ENCODE data around the gene NEU2. TPM values are rescaled to one million over a fixed set of nuclear protein-coding genes. Genes with fewer than 3 reads are reported as not detected.
A peak's percentile ranks its signal among the peaks of the same experiment; 100 is the strongest.

Gene NEU2
- total and polyA plus RNA-seq, 2 of the 13 experiments (the other 11 are each of a cell fraction or from before 2014, with no cell fraction given): not detected

DNA sequence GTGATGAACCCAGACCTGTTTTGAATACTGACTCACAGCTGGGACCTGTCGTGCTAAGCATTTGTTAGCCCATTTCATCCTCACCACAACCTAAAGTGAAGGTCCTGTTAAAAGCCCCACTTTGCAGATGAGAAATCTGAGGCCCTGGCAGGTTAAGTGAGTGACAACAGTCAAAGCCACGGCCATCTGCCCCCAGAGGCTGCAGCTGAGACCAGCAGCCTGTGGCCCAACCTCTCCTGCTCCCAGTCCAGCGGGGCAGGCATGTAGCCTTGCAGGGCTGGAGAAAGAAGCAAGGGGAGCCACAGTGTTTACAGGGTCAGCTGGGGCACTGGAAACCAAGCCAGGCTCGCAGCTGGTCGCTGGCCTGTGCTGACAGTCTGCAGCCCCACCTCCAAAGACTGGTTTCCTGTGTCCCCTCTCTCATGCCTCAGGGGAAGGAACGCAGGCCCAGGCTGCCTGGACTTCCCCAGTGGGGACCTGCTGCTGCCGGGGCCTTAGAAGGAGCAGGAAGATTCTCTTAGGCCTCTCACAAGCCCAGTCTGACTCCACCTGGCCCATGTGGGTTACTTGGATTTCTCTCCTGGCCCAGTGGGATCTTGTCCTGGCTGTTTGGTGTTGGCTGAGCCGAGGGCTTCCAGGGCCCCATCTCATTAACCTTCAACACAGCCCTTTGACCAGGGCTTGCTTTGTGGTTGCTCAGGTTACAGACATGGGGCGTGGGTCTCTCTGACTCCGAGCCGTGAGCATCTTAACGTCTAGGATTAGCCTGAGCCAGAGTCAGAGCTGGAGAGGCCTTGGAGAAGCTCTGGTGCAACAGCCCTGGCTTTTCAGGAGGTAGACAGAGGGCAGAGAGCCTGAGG lies 29.3 kb downstream of the NEU2 start (continued):
- TF ChIP-seq, protein P1, sequence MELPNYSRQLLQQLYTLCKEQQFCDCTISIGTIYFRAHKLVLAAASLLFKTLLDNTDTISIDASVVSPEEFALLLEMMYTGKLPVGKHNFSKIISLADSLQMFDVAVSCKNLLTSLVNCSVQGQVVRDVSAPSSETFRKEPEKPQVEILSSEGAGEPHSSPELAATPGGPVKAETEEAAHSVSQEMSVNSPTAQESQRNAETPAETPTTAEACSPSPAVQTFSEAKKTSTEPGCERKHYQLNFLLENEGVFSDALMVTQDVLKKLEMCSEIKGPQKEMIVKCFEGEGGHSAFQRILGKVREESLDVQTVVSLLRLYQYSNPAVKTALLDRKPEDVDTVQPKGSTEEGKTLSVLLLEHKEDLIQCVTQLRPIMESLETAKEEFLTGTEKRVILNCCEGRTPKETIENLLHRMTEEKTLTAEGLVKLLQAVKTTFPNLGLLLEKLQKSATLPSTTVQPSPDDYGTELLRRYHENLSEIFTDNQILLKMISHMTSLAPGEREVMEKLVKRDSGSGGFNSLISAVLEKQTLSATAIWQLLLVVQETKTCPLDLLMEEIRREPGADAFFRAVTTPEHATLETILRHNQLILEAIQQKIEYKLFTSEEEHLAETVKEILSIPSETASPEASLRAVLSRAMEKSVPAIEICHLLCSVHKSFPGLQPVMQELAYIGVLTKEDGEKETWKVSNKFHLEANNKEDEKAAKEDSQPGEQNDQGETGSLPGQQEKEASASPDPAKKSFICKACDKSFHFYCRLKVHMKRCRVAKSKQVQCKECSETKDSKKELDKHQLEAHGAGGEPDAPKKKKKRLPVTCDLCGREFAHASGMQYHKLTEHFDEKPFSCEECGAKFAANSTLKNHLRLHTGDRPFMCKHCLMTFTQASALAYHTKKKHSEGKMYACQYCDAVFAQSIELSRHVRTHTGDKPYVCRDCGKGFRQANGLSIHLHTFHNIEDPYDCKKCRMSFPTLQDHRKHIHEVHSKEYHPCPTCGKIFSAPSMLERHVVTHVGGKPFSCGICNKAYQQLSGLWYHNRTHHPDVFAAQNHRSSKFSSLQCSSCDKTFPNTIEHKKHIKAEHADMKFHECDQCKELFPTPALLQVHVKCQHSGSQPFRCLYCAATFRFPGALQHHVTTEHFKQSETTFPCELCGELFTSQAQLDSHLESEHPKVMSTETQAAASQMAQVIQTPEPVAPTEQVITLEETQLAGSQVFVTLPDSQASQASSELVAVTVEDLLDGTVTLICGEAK (IDR thresholded peaks at IDR 0.05): no peak
- TF ChIP-seq, protein P1 (CRISPR knock-in tag; IDR thresholded peaks at IDR 0.05): peak; percentile 82
- TF ChIP-seq, protein P2, sequence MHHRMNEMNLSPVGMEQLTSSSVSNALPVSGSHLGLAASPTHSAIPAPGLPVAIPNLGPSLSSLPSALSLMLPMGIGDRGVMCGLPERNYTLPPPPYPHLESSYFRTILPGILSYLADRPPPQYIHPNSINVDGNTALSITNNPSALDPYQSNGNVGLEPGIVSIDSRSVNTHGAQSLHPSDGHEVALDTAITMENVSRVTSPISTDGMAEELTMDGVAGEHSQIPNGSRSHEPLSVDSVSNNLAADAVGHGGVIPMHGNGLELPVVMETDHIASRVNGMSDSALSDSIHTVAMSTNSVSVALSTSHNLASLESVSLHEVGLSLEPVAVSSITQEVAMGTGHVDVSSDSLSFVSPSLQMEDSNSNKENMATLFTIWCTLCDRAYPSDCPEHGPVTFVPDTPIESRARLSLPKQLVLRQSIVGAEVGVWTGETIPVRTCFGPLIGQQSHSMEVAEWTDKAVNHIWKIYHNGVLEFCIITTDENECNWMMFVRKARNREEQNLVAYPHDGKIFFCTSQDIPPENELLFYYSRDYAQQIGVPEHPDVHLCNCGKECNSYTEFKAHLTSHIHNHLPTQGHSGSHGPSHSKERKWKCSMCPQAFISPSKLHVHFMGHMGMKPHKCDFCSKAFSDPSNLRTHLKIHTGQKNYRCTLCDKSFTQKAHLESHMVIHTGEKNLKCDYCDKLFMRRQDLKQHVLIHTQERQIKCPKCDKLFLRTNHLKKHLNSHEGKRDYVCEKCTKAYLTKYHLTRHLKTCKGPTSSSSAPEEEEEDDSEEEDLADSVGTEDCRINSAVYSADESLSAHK (CRISPR knock-in tag; IDR thresholded peaks at IDR 0.05; ENCODE audit: borderline replicate concordance): no peak
- TF ChIP-seq HMGA1 (CRISPR knock-in tag; conservative IDR thresholded peaks at IDR 0.05): no peak
- no peak for TF ChIP-seq CREB1 (IDR thresholded peaks at IDR 0.05)
- no peak for TF ChIP-seq CREB1 (CRISPR knock-in tag; IDR thresholded peaks at IDR 0.05)
- TF ChIP-seq, protein P3, sequence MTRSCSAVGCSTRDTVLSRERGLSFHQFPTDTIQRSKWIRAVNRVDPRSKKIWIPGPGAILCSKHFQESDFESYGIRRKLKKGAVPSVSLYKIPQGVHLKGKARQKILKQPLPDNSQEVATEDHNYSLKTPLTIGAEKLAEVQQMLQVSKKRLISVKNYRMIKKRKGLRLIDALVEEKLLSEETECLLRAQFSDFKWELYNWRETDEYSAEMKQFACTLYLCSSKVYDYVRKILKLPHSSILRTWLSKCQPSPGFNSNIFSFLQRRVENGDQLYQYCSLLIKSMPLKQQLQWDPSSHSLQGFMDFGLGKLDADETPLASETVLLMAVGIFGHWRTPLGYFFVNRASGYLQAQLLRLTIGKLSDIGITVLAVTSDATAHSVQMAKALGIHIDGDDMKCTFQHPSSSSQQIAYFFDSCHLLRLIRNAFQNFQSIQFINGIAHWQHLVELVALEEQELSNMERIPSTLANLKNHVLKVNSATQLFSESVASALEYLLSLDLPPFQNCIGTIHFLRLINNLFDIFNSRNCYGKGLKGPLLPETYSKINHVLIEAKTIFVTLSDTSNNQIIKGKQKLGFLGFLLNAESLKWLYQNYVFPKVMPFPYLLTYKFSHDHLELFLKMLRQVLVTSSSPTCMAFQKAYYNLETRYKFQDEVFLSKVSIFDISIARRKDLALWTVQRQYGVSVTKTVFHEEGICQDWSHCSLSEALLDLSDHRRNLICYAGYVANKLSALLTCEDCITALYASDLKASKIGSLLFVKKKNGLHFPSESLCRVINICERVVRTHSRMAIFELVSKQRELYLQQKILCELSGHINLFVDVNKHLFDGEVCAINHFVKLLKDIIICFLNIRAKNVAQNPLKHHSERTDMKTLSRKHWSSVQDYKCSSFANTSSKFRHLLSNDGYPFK (CRISPR knock-in tag; IDR thresholded peaks at IDR 0.05; ENCODE audit: borderline replicate concordance): peak; percentile 79
- TF ChIP-seq, protein P4, sequence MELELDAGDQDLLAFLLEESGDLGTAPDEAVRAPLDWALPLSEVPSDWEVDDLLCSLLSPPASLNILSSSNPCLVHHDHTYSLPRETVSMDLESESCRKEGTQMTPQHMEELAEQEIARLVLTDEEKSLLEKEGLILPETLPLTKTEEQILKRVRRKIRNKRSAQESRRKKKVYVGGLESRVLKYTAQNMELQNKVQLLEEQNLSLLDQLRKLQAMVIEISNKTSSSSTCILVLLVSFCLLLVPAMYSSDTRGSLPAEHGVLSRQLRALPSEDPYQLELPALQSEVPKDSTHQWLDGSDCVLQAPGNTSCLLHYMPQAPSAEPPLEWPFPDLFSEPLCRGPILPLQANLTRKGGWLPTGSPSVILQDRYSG (CRISPR knock-in tag; IDR thresholded peaks at IDR 0.05): no peak
- TF ChIP-seq, protein P5, sequence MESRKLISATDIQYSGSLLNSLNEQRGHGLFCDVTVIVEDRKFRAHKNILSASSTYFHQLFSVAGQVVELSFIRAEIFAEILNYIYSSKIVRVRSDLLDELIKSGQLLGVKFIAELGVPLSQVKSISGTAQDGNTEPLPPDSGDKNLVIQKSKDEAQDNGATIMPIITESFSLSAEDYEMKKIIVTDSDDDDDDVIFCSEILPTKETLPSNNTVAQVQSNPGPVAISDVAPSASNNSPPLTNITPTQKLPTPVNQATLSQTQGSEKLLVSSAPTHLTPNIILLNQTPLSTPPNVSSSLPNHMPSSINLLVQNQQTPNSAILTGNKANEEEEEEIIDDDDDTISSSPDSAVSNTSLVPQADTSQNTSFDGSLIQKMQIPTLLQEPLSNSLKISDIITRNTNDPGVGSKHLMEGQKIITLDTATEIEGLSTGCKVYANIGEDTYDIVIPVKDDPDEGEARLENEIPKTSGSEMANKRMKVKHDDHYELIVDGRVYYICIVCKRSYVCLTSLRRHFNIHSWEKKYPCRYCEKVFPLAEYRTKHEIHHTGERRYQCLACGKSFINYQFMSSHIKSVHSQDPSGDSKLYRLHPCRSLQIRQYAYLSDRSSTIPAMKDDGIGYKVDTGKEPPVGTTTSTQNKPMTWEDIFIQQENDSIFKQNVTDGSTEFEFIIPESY (CRISPR knock-in tag; IDR thresholded peaks at IDR 0.05): 0 out of 2 replicates have a peak, but pooled peaks have one; percentile 24
- TF ChIP-seq ERF (CRISPR knock-in tag; IDR thresholded peaks at IDR 0.05): peak; percentile 78; the same call in 1 of the 2 replicates

All from HepG2 (cell line).